Hematopoietic multipotent progenitor cell treated with erythropoietin and hydrocortisone succinate and interleukin-3 and kit ligand, for 17 days (in vitro differentiated cells): ENCODE measurements around the gene TUFM.
"Not testable (repeated sequence)": the region's sequence is repeated elsewhere in the genome, so short reads cannot be mapped to it uniquely, and the experiment has no call there.

Source experiments
- DNase-seq: peaks from one replicate; pipeline ENCODE4 v3.0.0-alpha.2; 2015; ENCODE audit warnings: low spot score

The TUFM gene

GRCh38 chr16:28875134-28876018, 29.2 kb upstream of the TUFM start:
- DNase-seq, result no peak

GRCh38 chr16:28874406-28874805, 28.3 kb upstream of the TUFM start:
- no peak for DNase-seq

GRCh38 chr16:28873543-28874201, 27.5 kb upstream of the TUFM start:
- peak; percentile 52 for DNase-seq

GRCh38 chr16:28872952-28873351, 26.8 kb upstream of the TUFM start:
- DNase-seq, result no peak

- DNase-seq, result no peak
These were observed 23.1 kb upstream of the TUFM start for GRCh38 chr16:28869201-28869600.

- not testable (repeated sequence) for DNase-seq
These were observed 21.5 kb upstream of the TUFM start for GRCh38 chr16:28867646-28868045.

GRCh38 chr16:28867241-28867640, 21.1 kb upstream of the TUFM start:
- DNase-seq, result no peak

- DNase-seq, result no peak
These were observed 20.3 kb upstream of the TUFM start for GRCh38 chr16:28866454-28866804.

GRCh38 chr16:28865722-28866453, 19.7 kb upstream of the TUFM start:
- DNase-seq, result no peak

GRCh38 chr16:28865001-28865688, 19.0 kb upstream of the TUFM start:
- no peak for DNase-seq

GRCh38 chr16:28863929-28864793, 18.0 kb upstream of the TUFM start:
- no peak for DNase-seq

- no peak for DNase-seq
These were observed 13.2 kb upstream of the TUFM start for GRCh38 chr16:28859326-28859725.

- DNase-seq, result no peak
These were observed 12.3 kb upstream of the TUFM start for GRCh38 chr16:28858421-28858820.

GRCh38 chr16:28846933-28847273, 755 bp upstream of the TUFM start:
- peak; percentile 18 for DNase-seq

- no peak for DNase-seq
These were observed 428 bp downstream of the TUFM start for GRCh38 chr16:28845761-28846079.

- peak; percentile 30 for DNase-seq
These were observed 855 bp downstream of the TUFM start for GRCh38 chr16:28845293-28845692.

- no peak for DNase-seq
These were observed 1.8 kb downstream of the TUFM start for GRCh38 chr16:28844226-28844885.

GRCh38 chr16:28843766-28844165, 2.4 kb downstream of the TUFM start:
- no peak for DNase-seq

GRCh38 chr16:28842696-28843095, 3.5 kb downstream of the TUFM start:
- no peak for DNase-seq

- no peak for DNase-seq
These were observed 6.2 kb downstream of the TUFM start for GRCh38 chr16:28839899-28840298.

- DNase-seq, result no peak
These were observed 7.0 kb downstream of the TUFM start for GRCh38 chr16:28839004-28839639.
